ENCODE measurements around the gene TTLL7.
A peak's percentile ranks its signal among the peaks of the same experiment; 100 is the strongest.
"Not testable (repeated sequence)": the region's sequence is repeated elsewhere in the genome, so short reads cannot be mapped to it uniquely, and the experiment has no call there.

TTLL7 gene

DNA sequence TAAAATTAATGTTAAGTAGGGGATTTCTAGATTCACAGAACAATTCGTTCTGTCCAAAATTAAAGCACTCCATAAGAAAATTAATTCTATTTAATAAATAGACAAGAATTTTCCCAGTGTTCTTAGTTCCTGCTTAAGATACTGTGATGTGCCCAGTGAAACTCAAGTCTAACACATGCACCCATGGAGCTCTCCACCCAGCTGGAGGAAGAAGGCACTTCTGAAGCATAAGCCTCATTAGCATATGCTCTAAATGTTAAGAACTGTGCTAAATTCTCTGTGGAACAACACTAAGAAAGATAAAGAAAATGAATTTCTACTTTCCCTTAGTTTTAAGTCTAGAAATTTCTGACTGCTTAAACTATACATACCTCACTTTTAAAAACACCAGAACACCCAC, 71.2 kb downstream of the TTLL7 start:
- no peak for DNase-seq

GRCh38 chr1:83927061-83927460, 71.9 kb downstream of the TTLL7 start:
- DNase-seq, result no peak

GRCh38 chr1:83923553-83923952, 75.4 kb downstream of the TTLL7 start:
- DNase-seq, result no peak

DNA sequence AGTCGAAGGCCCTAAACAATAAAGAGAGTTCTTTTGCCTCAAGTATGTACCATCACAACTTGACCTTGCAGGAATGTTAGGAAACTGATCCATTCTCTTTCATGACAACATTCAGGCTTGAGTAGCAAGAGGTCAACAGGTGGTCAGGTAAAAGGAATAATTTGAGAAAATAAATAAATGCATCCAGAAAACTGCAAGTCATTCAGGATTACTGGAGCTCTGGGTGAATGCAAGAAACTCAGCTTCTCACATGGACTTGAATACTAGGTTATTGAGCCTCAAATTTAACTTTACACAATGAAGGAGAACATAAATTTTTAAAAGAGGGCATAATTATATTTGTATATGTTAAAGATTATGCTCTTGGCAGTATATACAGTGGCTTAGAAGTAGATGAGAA, 76.5 kb downstream of the TTLL7 start:
- no peak for DNase-seq

DNA sequence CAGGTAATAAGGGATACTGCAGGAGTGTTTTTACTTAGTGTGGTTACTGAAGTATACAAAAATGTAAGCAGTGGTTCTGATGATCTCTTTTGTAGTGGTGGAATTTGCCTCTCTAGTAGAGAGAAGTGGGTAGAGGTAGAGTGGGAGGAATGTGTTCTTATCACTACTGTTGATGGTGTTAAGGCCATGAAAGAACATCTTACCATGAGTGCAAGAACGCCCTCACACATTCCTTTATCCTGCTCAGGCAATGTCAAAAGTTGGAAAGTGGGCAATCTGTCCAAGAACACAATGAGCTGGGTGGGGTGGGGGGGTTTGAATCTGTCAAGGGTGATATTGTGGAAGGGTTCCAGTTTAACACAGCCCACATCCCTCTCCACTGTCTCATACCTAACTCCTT, 78.6 kb downstream of the TTLL7 start:
- DNase-seq, result no peak

DNA sequence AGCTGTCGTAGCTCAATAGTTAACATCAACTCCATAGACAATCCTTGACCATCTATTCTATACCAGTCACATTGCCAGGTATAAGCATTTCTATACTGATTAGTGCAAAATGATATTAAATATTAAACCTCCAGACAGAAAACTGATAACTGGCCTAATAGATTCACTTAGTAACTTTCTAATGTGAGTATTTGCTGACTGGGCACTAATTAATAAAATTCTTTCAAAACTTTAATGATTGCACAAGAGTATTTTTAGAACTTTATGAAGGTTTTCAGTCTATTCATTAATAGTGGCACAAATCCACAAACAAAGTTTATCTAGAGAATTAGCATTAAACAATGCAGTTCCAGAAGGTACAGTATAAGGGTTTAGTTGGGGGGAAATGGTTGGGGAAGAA, 79.1 kb downstream of the TTLL7 start:
- DNase-seq, result no peak

- no peak for DNase-seq
These were observed 80.1 kb downstream of the TTLL7 start for GRCh38 chr1:83918688-83919285.

GRCh38 chr1:83917959-83918358, 81.0 kb downstream of the TTLL7 start:
- DNase-seq, result no peak

DNA sequence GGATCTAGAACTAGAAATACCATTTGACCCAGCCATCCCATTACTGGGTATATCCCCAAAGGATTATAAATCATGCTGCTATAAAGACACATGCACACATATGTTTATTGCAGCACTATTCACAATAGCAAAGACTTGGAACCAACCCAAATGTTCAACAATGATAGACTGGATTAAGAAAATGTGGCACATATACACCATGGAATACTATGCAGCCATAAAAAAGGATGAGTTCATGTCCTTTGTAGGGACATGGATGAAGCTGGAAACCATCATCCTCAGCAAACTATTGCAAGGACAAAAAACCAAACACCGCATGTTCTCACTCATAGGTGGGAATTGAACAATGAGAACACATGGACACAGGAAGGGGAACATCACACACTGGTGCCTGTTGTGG, 82.8 kb downstream of the TTLL7 start:
- not testable (repeated sequence) for DNase-seq

DNA sequence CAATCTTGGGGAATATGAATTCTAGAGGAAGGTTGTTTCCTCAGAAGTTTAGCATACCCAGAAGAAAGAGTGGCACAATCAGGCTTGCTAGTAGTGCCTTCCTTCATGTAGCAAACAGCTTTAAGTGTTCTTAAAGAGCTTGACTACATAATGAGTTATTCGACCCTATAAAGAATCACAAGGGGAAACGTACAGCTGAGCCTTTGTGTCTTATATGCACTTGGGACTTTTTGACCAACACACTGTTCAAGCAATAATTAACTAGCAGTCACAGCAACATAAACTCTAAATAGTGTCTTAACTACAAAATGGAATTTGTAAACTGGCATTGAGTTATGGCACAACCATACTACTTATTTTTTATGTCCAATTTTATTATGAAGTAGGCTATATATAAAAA, 86.1 kb downstream of the TTLL7 start:
- DNase-seq, result no peak

GRCh38 chr1:83910461-83910860, 88.5 kb downstream of the TTLL7 start:
- no peak for DNase-seq

GRCh38 chr1:83909687-83910086, 89.2 kb downstream of the TTLL7 start:
- DNase-seq, result no peak

DNA sequence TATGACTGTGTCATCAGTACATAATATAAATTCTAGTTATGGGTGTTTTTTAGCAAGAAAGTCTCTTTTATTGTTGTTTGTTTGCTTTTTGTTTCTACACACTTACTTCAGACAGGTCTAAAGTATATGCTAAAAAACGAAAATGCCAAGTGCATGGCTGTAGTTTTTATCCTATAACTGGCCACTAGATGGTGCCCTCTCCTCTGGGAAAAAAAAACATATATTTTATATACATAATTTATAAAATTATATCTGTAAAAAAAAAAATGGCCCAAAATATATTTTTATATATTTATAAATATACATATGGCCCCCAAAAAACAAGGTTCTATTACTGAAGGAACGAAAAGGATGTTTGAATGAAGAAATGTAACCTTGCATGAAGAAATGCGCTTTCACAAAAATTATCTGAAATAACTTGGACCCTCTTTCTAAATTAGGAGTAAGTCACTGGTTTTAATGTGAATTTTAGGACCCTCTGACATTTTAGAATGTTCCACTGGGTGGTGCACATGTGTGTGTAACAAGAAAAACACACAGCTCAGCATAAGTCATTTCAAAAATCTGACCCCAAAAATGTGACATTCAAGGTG, 93.5 kb downstream of the TTLL7 start:
- DNase-seq, result peak; percentile 5

DNA sequence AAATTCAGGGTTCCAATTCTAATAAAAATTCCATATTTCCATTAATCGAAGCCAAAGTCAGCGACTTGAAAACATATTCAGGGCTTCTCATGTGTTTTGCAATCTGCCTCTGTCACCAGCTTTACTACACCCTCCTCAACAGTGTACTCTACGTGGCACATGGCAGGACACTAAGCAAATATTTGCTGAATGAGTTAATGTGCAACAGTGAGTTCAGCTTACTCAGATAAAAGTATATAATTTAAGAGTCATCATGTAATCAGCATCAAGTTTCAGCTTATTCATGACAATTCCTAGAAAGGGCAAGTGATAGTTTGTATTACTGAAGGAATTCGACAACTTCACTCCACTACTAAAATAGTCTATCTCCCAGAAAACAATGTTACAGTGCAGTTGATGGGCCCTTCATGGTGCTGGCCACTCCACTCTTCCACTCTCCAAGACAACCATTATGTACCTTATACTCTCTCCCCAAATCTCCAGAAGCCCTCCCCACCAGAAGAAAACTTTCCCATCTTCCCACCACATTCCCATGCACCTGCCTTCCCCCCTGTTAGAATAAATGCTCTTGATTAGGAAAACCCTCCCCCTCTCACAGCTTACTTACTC, 97.3 kb downstream of the TTLL7 start:
- no peak for DNase-seq

- DNase-seq, result no peak
These were observed 98.4 kb downstream of the TTLL7 start for GRCh38 chr1:83900524-83900923.

GRCh38 chr1:83897516-83897915, 101.4 kb downstream of the TTLL7 start:
- no peak for DNase-seq

GRCh38 chr1:83896299-83896698, 102.6 kb downstream of the TTLL7 start:
- no peak for DNase-seq

GRCh38 chr1:83889707-83890106, 109.2 kb downstream of the TTLL7 start:
- no peak for DNase-seq

DNA sequence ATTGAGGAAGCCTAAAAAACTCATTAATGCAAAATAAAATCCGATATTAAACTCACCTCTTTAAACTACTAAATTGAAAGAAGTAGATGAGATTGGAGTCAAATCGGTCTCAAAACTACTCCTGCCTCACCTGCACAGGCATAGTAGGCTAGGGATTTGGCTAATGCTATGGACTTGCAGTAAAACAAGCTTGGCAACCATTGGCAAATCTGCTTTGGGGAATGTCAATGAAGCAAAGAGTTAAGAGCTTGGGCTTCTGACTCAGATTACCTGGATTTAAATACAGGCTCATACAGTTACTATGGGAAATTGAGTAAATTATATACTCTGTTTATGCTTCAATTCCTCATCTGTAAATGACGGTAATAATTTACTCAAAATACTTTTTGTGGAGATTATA, 111.4 kb downstream of the TTLL7 start:
- DNase-seq, result no peak

DNA sequence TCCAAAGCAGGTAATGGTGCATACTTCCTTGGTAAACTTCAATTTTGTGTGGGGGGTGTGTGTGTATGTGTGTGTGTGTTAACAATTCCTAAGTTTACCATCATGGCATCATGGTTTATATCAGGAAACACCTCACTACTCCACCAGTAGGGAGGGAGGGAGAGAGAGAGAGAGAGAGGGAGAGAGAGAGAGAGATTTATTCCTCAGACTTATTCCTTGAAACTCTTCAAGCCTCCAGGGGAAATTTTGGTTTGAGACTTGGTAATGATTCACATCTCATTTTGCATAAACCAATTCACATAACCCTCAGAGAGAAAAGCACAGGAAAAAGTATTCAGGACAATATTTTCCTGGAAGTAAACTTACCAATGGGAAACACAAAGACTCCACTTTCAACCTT, 115.0 kb downstream of the TTLL7 start:
- no peak for DNase-seq

GRCh38 chr1:83882906-83883305, 116.0 kb downstream of the TTLL7 start:
- DNase-seq, result no peak

DNA sequence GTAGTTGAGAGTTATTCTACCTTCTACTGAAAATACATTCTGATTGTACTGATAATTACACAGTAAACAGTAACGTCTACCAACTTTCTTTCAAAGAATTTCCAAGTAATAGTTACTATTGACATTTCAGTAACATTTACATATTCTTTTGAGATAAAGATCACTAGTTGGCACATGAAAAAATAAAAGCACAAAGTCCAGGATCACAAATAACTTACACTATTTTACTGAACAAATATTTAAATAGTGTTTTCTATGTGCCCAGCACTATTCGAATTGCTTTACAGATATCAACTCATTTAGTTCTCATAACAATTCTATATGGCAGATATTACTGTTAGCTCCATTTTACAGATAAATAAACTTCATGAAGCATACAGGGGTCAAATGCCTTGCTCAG, 126.4 kb downstream of the TTLL7 start:
- no peak for DNase-seq

GRCh38 chr1:83864991-83865390, 133.9 kb downstream of the TTLL7 start:
- DNase-seq, result no peak

- DNase-seq, result peak; percentile 67
These were observed 138.3 kb downstream of the TTLL7 start for GRCh38 chr1:83860490-83861221.

All from activated gamma-delta T cell treated with Interleukin-2 at 50 U/mL for 16 hours (primary cell).